Activated CD4-positive, alpha-beta memory T cell treated with anti-CD3 and anti-CD28 coated beads, Interleukin-2, amount 10 ng/mL, durations not matched to agents 7 days and 5 days (primary cell): Measurements from ENCODE around the gene ADAM12. TPM values are rescaled to one million over a fixed set of nuclear protein-coding genes. Genes with fewer than 3 reads are reported as not detected.

Experiments
- CTCF ChIA-PET: fragments of 350-600 bp; sonication (Branson Sonifier 250); formaldehyde crosslinking; loops from one replicate; lab custom pipeline; 2021; ENCODE audit warnings: antibody characterized with exemption, inconsistent platforms; lab: Charles Lee
- POLR2A ChIA-PET: fragments of 350-600 bp; sonication (Branson Sonifier 250); formaldehyde crosslinking; loops from one replicate; lab custom pipeline; 2021; ENCODE audit warnings: antibody characterized with exemption; lab: Charles Lee
- DNase-seq: peaks from one replicate; pipeline ENCODE4 v3.0.0-alpha.2; 2020
- H3K27ac Mint-ChIP-seq: one replicate; pipeline ENCODE4 v1.8.0; 2021; ENCODE audit warnings: mild to moderate bottlenecking, mixed read lengths
- H3K27me3 Mint-ChIP-seq: one replicate; pipeline ENCODE4 v1.8.0; 2021; ENCODE audit warnings: mixed read lengths
- H3K36me3 Mint-ChIP-seq: one replicate; pipeline ENCODE4 v1.8.0; 2021; ENCODE audit warnings: low read depth, mixed read lengths
- H3K4me1 Mint-ChIP-seq: one replicate; pipeline ENCODE4 v1.8.0; 2021; ENCODE audit warnings: mixed read lengths
- H3K4me3 Mint-ChIP-seq: one replicate; pipeline ENCODE4 v1.8.0; 2021; ENCODE audit warnings: mild to moderate bottlenecking, mixed read lengths
- H3K9me3 Mint-ChIP-seq: one replicate; pipeline ENCODE4 v1.8.0; 2021; ENCODE audit warnings: mixed read lengths
- total RNA-seq, 2 experiments: library from RNA; stranded (reverse); gene quantifications; one replicate each; pipeline ENCODE4 v1.2.3, GENCODE V29; 2021

The ADAM12 gene
- total RNA-seq: 1 to 10 TPM; 1.2 to 1.3 TPM

GRCh38 chr10:126387931-126388911, at the start of gene ADAM12:
Gene ADAM12, minus strand, starts transcription at chr10:126388477. Its CDS starts 332 bp downstream, at chr10:126388145.
- Mint-ChIP-seq H3K27me3 (peaks cover 17% of the 10 kb centered on the region), H3K4me1 (peaks cover 2% of the 10 kb centered on the region), H3K27ac (no peak within 1 kb of the TSS), H3K36me3 (peaks cover 5% of the 10 kb centered on the region), H3K9me3 (peaks cover 6% of the 10 kb centered on the region), H3K4me3 (peak within 1 kb of the TSS; percentile 43)
- ChIA-PET CTCF (no interaction called here), POLR2A (no interaction called here)
- DNase-seq: no peak

GRCh38 chr10:126437635-126438406, 49.5 kb upstream of the ADAM12 start:
- Mint-ChIP-seq H3K9me3 (peaks cover 3% of the 10 kb centered on the region), H3K4me3 (no peak overlapping the region), H3K27me3 (no peaks in the 10 kb centered on the region), H3K27ac (no peak overlapping the region), H3K4me1 (no peaks in the 10 kb centered on the region), H3K36me3 (no peaks in the 10 kb centered on the region)
- POLR2A ChIA-PET: no interaction called here
- no peak for DNase-seq
- CTCF ChIA-PET: no interaction called here

- no peak for DNase-seq
- Mint-ChIP-seq H3K4me3 (no peak overlapping the region), H3K9me3 (peaks cover 3% of the 10 kb centered on the region), H3K27me3 (no peaks in the 10 kb centered on the region), H3K4me1 (no peaks in the 10 kb centered on the region), H3K27ac (no peak overlapping the region), H3K36me3 (no peaks in the 10 kb centered on the region)
- CTCF ChIA-PET: no interaction called here
- POLR2A ChIA-PET: no interaction called here
Observed at GRCh38 chr10:126434235-126434634, 46.0 kb upstream of the ADAM12 start.

- DNase-seq: no peak
- no peaks in the 10 kb centered on the region for H3K27me3 Mint-ChIP-seq
- H3K4me3 Mint-ChIP-seq: no peak overlapping the region
- H3K9me3 Mint-ChIP-seq: peaks cover 3% of the 10 kb centered on the region
- CTCF ChIA-PET: no interaction called here
- no peaks in the 10 kb centered on the region for H3K36me3 Mint-ChIP-seq
- POLR2A ChIA-PET: no interaction called here
- no peak overlapping the region for H3K27ac Mint-ChIP-seq
- no peaks in the 10 kb centered on the region for H3K4me1 Mint-ChIP-seq
Observed at GRCh38 chr10:126433351-126433750, 45.1 kb upstream of the ADAM12 start.

- Mint-ChIP-seq H3K9me3 (peaks cover 3% of the 10 kb centered on the region), H3K36me3 (no peaks in the 10 kb centered on the region), H3K27me3 (no peaks in the 10 kb centered on the region), H3K4me1 (no peaks in the 10 kb centered on the region), H3K27ac (no peak overlapping the region), H3K4me3 (no peak overlapping the region)
- CTCF ChIA-PET: no interaction called here
- POLR2A ChIA-PET: no interaction called here
- DNase-seq: no peak
Observed at GRCh38 chr10:126432507-126432906, 44.2 kb upstream of the ADAM12 start.

- POLR2A ChIA-PET: no interaction called here
- Mint-ChIP-seq H3K36me3 (no peaks in the 10 kb centered on the region), H3K9me3 (peaks cover 6% of the 10 kb centered on the region), H3K4me3 (no peak overlapping the region), H3K4me1 (no peaks in the 10 kb centered on the region), H3K27me3 (no peaks in the 10 kb centered on the region), H3K27ac (no peak overlapping the region)
- DNase-seq: no peak
- CTCF ChIA-PET: no interaction called here
Observed at GRCh38 chr10:126431816-126432215, 43.5 kb upstream of the ADAM12 start.

- Mint-ChIP-seq H3K4me1 (no peaks in the 10 kb centered on the region), H3K36me3 (no peaks in the 10 kb centered on the region), H3K27me3 (no peaks in the 10 kb centered on the region), H3K4me3 (no peak overlapping the region), H3K9me3 (peaks cover 6% of the 10 kb centered on the region), H3K27ac (no peak overlapping the region)
- DNase-seq: no peak
- CTCF ChIA-PET: no interaction called here
- POLR2A ChIA-PET: no interaction called here
Observed at GRCh38 chr10:126430512-126430911, 42.2 kb upstream of the ADAM12 start.

GRCh38 chr10:126429275-126429674, 41.0 kb upstream of the ADAM12 start:
- POLR2A ChIA-PET: no interaction called here

GRCh38 chr10:126425489-126426065, 37.3 kb upstream of the ADAM12 start:
- no peak overlapping the region for H3K27ac Mint-ChIP-seq
- H3K36me3 Mint-ChIP-seq: no peaks in the 10 kb centered on the region
- CTCF ChIA-PET: no interaction called here
- H3K4me3 Mint-ChIP-seq: no peak overlapping the region
- H3K4me1 Mint-ChIP-seq: peaks cover 1% of the 10 kb centered on the region
- peaks cover 11% of the 10 kb centered on the region for H3K9me3 Mint-ChIP-seq
- POLR2A ChIA-PET: no interaction called here
- no peaks in the 10 kb centered on the region for H3K27me3 Mint-ChIP-seq
- no peak for DNase-seq

More at GRCh38 chr10:126429275-126429674, 41.0 kb upstream of the ADAM12 start:
- no peaks in the 10 kb centered on the region for H3K4me1 Mint-ChIP-seq
- no peaks in the 10 kb centered on the region for H3K27me3 Mint-ChIP-seq
- CTCF ChIA-PET: no interaction called here
- no peaks in the 10 kb centered on the region for H3K36me3 Mint-ChIP-seq
- no peak for DNase-seq
- no peak overlapping the region for H3K27ac Mint-ChIP-seq
- H3K4me3 Mint-ChIP-seq: no peak overlapping the region
- peaks cover 5% of the 10 kb centered on the region for H3K9me3 Mint-ChIP-seq

GRCh38 chr10:126425032-126425431, 36.8 kb upstream of the ADAM12 start:
- no peak overlapping the region for H3K4me3 Mint-ChIP-seq
- H3K27me3 Mint-ChIP-seq: no peaks in the 10 kb centered on the region
- ChIA-PET POLR2A (no interaction called here), CTCF (no interaction called here)
- H3K27ac Mint-ChIP-seq: no peak overlapping the region
- H3K9me3 Mint-ChIP-seq: peaks cover 11% of the 10 kb centered on the region
- H3K36me3 Mint-ChIP-seq: no peaks in the 10 kb centered on the region
- peaks cover 1% of the 10 kb centered on the region for H3K4me1 Mint-ChIP-seq
- no peak for DNase-seq

- no peak for DNase-seq
- POLR2A ChIA-PET: no interaction called here
- Mint-ChIP-seq H3K4me3 (no peak overlapping the region), H3K4me1 (peaks cover 1% of the 10 kb centered on the region), H3K27ac (no peak overlapping the region), H3K9me3 (peaks cover 11% of the 10 kb centered on the region), H3K36me3 (no peaks in the 10 kb centered on the region), H3K27me3 (no peaks in the 10 kb centered on the region)
- CTCF ChIA-PET: no interaction called here
Observed at GRCh38 chr10:126423732-126424491, 35.6 kb upstream of the ADAM12 start.

- H3K27me3 Mint-ChIP-seq: no peaks in the 10 kb centered on the region
- no peak overlapping the region for H3K4me3 Mint-ChIP-seq
- H3K4me1 Mint-ChIP-seq: peaks cover 1% of the 10 kb centered on the region
- ChIA-PET POLR2A (no interaction called here), CTCF (no interaction called here)
- no peak overlapping the region for H3K27ac Mint-ChIP-seq
- H3K9me3 Mint-ChIP-seq: peaks cover 11% of the 10 kb centered on the region
- no peak for DNase-seq
- H3K36me3 Mint-ChIP-seq: no peaks in the 10 kb centered on the region
Observed at GRCh38 chr10:126422567-126422966, 34.3 kb upstream of the ADAM12 start.
